CD4-positive, alpha-beta T cell treated with Interleukin-17A for 1 hour (primary cell): ENCODE data around the gene KIAA0753.

ENCODE experiments used
- DNase-seq: peaks from one replicate; pipeline ENCODE4 v3.0.0-alpha.2; 2020

Gene KIAA0753

GRCh38 chr17:6640536-6641246 is at the start of gene KIAA0753, which contains the start of gene TXNDC17:
Gene KIAA0753, minus strand, starts transcription at chr17:6640711. Its CDS starts 5,608 bp downstream, at chr17:6635103.
Gene TXNDC17, plus strand, starts transcription at chr17:6641060. Its CDS starts 23 bp downstream, at chr17:6641083.
- peak; percentile 91 for DNase-seq

- DNase-seq: no peak
Observed at GRCh38 chr17:6688944-6689343, 48.4 kb upstream of the KIAA0753 start.

- no peak for DNase-seq
Observed at GRCh38 chr17:6686026-6686425, 45.5 kb upstream of the KIAA0753 start.

- DNase-seq: no peak
Observed at GRCh38 chr17:6684881-6685767, 44.6 kb upstream of the KIAA0753 start.

- no peak for DNase-seq
Observed at GRCh38 chr17:6684460-6684783, 43.9 kb upstream of the KIAA0753 start.

GRCh38 chr17:6683730-6684459 is 43.4 kb upstream of the KIAA0753 start:
- no peak for DNase-seq

GRCh38 chr17:6683081-6683684 is 42.7 kb upstream of the KIAA0753 start:
- no peak for DNase-seq

GRCh38 chr17:6682339-6682738 is 41.8 kb upstream of the KIAA0753 start:
- no peak for DNase-seq

GRCh38 chr17:6681671-6682070 is 41.2 kb upstream of the KIAA0753 start:
- no peak for DNase-seq

- DNase-seq: no peak
Observed at GRCh38 chr17:6681176-6681575, 40.7 kb upstream of the KIAA0753 start.

GRCh38 chr17:6679241-6679640 is 38.7 kb upstream of the KIAA0753 start:
- DNase-seq: no peak

GRCh38 chr17:6677946-6678345 is 37.4 kb upstream of the KIAA0753 start:
- DNase-seq: no peak

- DNase-seq: no peak
Observed at GRCh38 chr17:6677158-6677831, 36.8 kb upstream of the KIAA0753 start.

- no peak for DNase-seq
Observed at GRCh38 chr17:6676802-6677157, 36.3 kb upstream of the KIAA0753 start.

- no peak for DNase-seq
Observed at GRCh38 chr17:6675201-6675825, 34.8 kb upstream of the KIAA0753 start.

GRCh38 chr17:6674586-6674985 is 34.1 kb upstream of the KIAA0753 start:
- DNase-seq: no peak

GRCh38 chr17:6671431-6671830 is 30.9 kb upstream of the KIAA0753 start:
- DNase-seq: no peak

GRCh38 chr17:6670999-6671398 is 30.5 kb upstream of the KIAA0753 start:
- no peak for DNase-seq

GRCh38 chr17:6670571-6670970 is 30.1 kb upstream of the KIAA0753 start:
- DNase-seq: no peak

GRCh38 chr17:6669479-6670212 is 29.1 kb upstream of the KIAA0753 start:
- DNase-seq: no peak

- DNase-seq: no peak
Observed at GRCh38 chr17:6668727-6669425, 28.4 kb upstream of the KIAA0753 start.
